HepG2 (cell line): ENCODE measurements around the gene AP2S1. TPM values are rescaled to one million over a fixed set of nuclear protein-coding genes. Genes with fewer than 3 reads are reported as not detected.

Experiments used
- ATAC-seq: fragments of 200-7000 bp; cut with Tn5 transposase; 3 replicates; pipeline ENCODE4 v1.9.1; 2020; ENCODE audit warnings: mild to moderate bottlenecking, moderate library complexity
- BruUV-seq: library from RNA; stranded (reverse); fragments of 400-500 nt; replicated peaks from 2 replicates; lab custom pipeline; 2021; lab: Mats Ljungman, UMichigan
- CTCF ChIA-PET: fragments of 300-600 bp; formaldehyde crosslinking; extraction: SDS; loops from one replicate; lab custom pipeline; 2021; ENCODE audit warnings: low total read pairs, inconsistent platforms, low intra/inter-chr PET ratio; lab: Yijun Ruan, JAX
- POLR2A ChIA-PET: fragments of 350-600 bp; sonication (Branson Sonifier 250); formaldehyde crosslinking; loops from one replicate; lab custom pipeline; 2020; ENCODE audit warnings: antibody characterized with exemption, inconsistent platforms; lab: Yijun Ruan, JAX
- DNase-seq: peaks from one replicate; pipeline ENCODE4 v3.0.0-alpha.2; 2015; ENCODE audit warnings: low spot score
- FAIRE-seq: peaks from 3 replicates; lab custom pipeline; 2011; peaks lifted over from hg19 to GRCh38; lab: Jason Lieb, UNC
- H2AFZ ChIP-seq: one replicate; pipeline ENCODE4 v1.6.1; 2011; ENCODE audit warnings: low read length, inconsistent platforms
- H3K27ac ChIP-seq: fragments of 300-600 bp; 3 replicates; pipeline ENCODE4 v1.8.0; 2011; ENCODE audit warnings: mixed run types, mild to moderate bottlenecking, mixed read lengths, low read length, inconsistent platforms; ENCODE audit not compliant: insufficient read depth; ENCODE audit errors: extremely low read length
- H3K27me3 ChIP-seq, 2 experiments: fragments of 200-600 bp in 1 of 2; 2 replicates in 1 of 2; 3 replicates in 1 of 2; pipeline versions ENCODE4 v1.6.0 to v1.8.0; 2011; ENCODE audit warnings: low read length in 2 of 2, mild to moderate bottlenecking in 2 of 2, moderate library complexity in 2 of 2, inconsistent platforms in 1 of 2; ENCODE audit not compliant: insufficient read depth in 2 of 2, control insufficient read depth in 1 of 2
- H3K36me3 ChIP-seq, 2 experiments: fragments of 200-600 bp in 1 of 2; replicated peaks in 1 of 2; 2 replicates in 1 of 2; 3 replicates in 1 of 2; pipeline versions ENCODE4 v1.5.1 to v1.8.0; 2011; ENCODE audit warnings: low read length in 2 of 2, inconsistent platforms in 1 of 2; ENCODE audit not compliant: insufficient read depth in 2 of 2, control insufficient read depth in 1 of 2
- H3K4me1 ChIP-seq: 2 replicates; pipeline ENCODE4 v1.5.1; 2012; ENCODE audit warnings: low read length, inconsistent platforms; ENCODE audit not compliant: insufficient read depth
- H3K4me2 ChIP-seq: 2 replicates; pipeline ENCODE4 v1.6.0; 2011; ENCODE audit warnings: low read depth, low read length, inconsistent platforms
- H3K4me3 ChIP-seq, 3 experiments: fragments of 200-600 bp in 1 of 3; sonication (generic), shearing (Covaris generic) in 1 of 3; replicated peaks in 1 of 3; 2 replicates each; pipeline ENCODE4 v1.5.1; 2011 to 2016; ENCODE audit warnings: low read length in 3 of 3, inconsistent platforms in 2 of 3, low read depth in 2 of 3, mild to moderate bottlenecking in 2 of 3, control low read depth in 1 of 3, mixed read lengths in 1 of 3; ENCODE audit not compliant: insufficient read depth in 1 of 3
- H3K79me2 ChIP-seq: one replicate; pipeline ENCODE4 v1.6.1; 2011; ENCODE audit warnings: low read length, inconsistent platforms; ENCODE audit not compliant: insufficient read depth
- H3K9ac ChIP-seq: 2 replicates; pipeline ENCODE4 v1.6.0; 2011; ENCODE audit warnings: mild to moderate bottlenecking, low read depth, low read length, inconsistent platforms; ENCODE audit not compliant: insufficient read depth
- H3K9me3 ChIP-seq: 2 replicates; pipeline ENCODE4 v1.5.1; 2012; ENCODE audit warnings: mild to moderate bottlenecking, low read length
- H4K20me1 ChIP-seq: 2 replicates; pipeline ENCODE4 v1.6.0; 2011; ENCODE audit warnings: inconsistent platforms, mild to moderate bottlenecking, low read length, moderate library complexity; ENCODE audit not compliant: insufficient read depth
- GABPA ChIP-seq, 2 experiments: IDR thresholded peaks; 2 replicates each; pipeline ENCODE4 v1.6.1; 2011 to 2016; ENCODE audit warnings: low read depth in 2 of 2, low read length in 1 of 2, missing biosample characterization in 1 of 2, missing genetic modification characterization in 1 of 2
- KDM2A ChIP-seq: sonication (generic); formaldehyde crosslinking; IDR thresholded peaks from 2 replicates; pipeline ENCODE4 v1.4.0; 2020; ENCODE audit warnings: low read depth, missing genetic modification reagents, borderline replicate concordance
- MIER3 ChIP-seq: IDR thresholded peaks from 2 replicates; pipeline ENCODE4 v1.6.1; 2016; ENCODE audit warnings: missing compliant biosample characterization, borderline replicate concordance
- NFYB ChIP-seq: sonication (generic); formaldehyde crosslinking; IDR thresholded peaks from 2 replicates; pipeline ENCODE4 v1.4.0; 2020; ENCODE audit warnings: missing genetic modification reagents
- RXRA ChIP-seq: sonication (generic); formaldehyde crosslinking; IDR thresholded peaks from 2 replicates; pipeline ENCODE4 v1.5.1; 2020; ENCODE audit warnings: missing genetic modification reagents
- SNRNP70 ChIP-seq: fragments of 200-400 bp; formaldehyde crosslinking; IDR thresholded peaks from 2 replicates; pipeline ENCODE4 v1.6.1; 2017; ENCODE audit warnings: mild to moderate bottlenecking, low read depth, low read length, moderate library complexity
- SPEN ChIP-seq: sonication (generic); formaldehyde crosslinking; IDR thresholded peaks from 2 replicates; pipeline ENCODE4 v1.5.1; 2020; ENCODE audit warnings: low read depth, mild to moderate bottlenecking, missing genetic modification reagents
- TOPORS ChIP-seq: sonication (generic); formaldehyde crosslinking; IDR thresholded peaks from 2 replicates; pipeline ENCODE4 v1.8.0; 2023; ENCODE audit warnings: mild to moderate bottlenecking, missing genetic modification reagents
- ZHX1 ChIP-seq: sonication (generic); formaldehyde crosslinking; IDR thresholded peaks from 2 replicates; pipeline ENCODE4 v1.8.1; 2022; ENCODE audit warnings: low read depth, mild to moderate bottlenecking, missing genetic modification reagents
- ZNF552 ChIP-seq: sonication (generic); formaldehyde crosslinking; IDR thresholded peaks from 2 replicates; pipeline ENCODE4 v1.9.0; 2022; ENCODE audit warnings: missing genetic modification reagents, mild to moderate bottlenecking, borderline replicate concordance
- ZNF670 ChIP-seq: sonication (generic); formaldehyde crosslinking; IDR thresholded peaks from 2 replicates; pipeline ENCODE4 v1.8.0; 2022; ENCODE audit warnings: mild to moderate bottlenecking, missing genetic modification reagents, borderline replicate concordance
- ZNF746 ChIP-seq: sonication (generic); formaldehyde crosslinking; IDR thresholded peaks from 2 replicates; pipeline ENCODE4 v1.8.0; 2022; ENCODE audit warnings: mild to moderate bottlenecking, missing genetic modification reagents
- ZNF768 ChIP-seq: sonication (generic); formaldehyde crosslinking; IDR thresholded peaks from 2 replicates; pipeline ENCODE4 v1.4.0; 2020; ENCODE audit warnings: missing genetic modification reagents
- ZSCAN25 ChIP-seq: sonication (generic); formaldehyde crosslinking; IDR thresholded peaks from 2 replicates; pipeline ENCODE4 v1.8.0; 2022; ENCODE audit warnings: mild to moderate bottlenecking, missing genetic modification reagents
- WGBS: methylation state at CpG from one replicate; pipeline ENCODE4 v1.1.6; 2017; ENCODE audit warnings: low lambda C conversion rate; 5-methylcytosine and 5-hydroxymethylcytosine counted together
- in situ Hi-C: cut with HindIII; loops from 2 replicates; pipeline ENCODE4 v1.10.0; 2017; ENCODE audit warnings: low pct_unique_long_range_greater_than_20kb; ENCODE audit not compliant: extremely low pct_ligation_motif_present
- intact Hi-C: fragments of 100-400 bp; cut with micrococcal nuclease; formaldehyde crosslinking; loops from one replicate; pipeline ENCODE4 v1.10.0; 2022; ENCODE audit not compliant: unreplicated experiment
- polyA plus RNA-seq, 8 experiments: library from polyadenylated mRNA; depleted of rRNA in 3 of 8; stranded (reverse) in 7 of 8; unstranded in 1 of 8; fragments of >200 nt; fragmentation: Illumina TruSeq in 4 of 8; extraction: Trizol in 4 of 8; gene quantifications; 2 replicates each; pipeline versions ENCODE4 v1.2.1 to v1.2.3, GENCODE V29; 2011 to 2016; ENCODE audit warnings: low read depth in 4 of 8, missing spikeins in 1 of 8, mixed read lengths in 1 of 8; ENCODE audit not compliant: insufficient read depth in 1 of 8
- total RNA-seq, 5 experiments: library from RNA; depleted of rRNA; stranded (reverse); fragments of >200 nt; fragmentation: Illumina TruSeq; extraction: Trizol; gene quantifications; 2 replicates each; pipeline ENCODE4 v1.2.3, GENCODE V29; 2016; ENCODE audit warnings: low read depth in 1 of 5
- TF ChIP-seq, protein P1 (sequence below): sonication (generic); formaldehyde crosslinking; IDR thresholded peaks from 2 replicates; pipeline ENCODE4 v1.4.0; 2020; ENCODE audit warnings: mild to moderate bottlenecking, missing genetic modification reagents
- TF ChIP-seq, protein P2 (sequence below): sonication (generic); formaldehyde crosslinking; IDR thresholded peaks from 2 replicates; pipeline ENCODE4 v1.8.1; 2023; ENCODE audit warnings: mild to moderate bottlenecking, missing genetic modification reagents

Gene AP2S1
- total and polyA plus RNA-seq, 2 of the 13 experiments (the other 11 are each of a cell fraction or from before 2014, with no cell fraction given), result 45.2 to 86.1 TPM

DNA sequence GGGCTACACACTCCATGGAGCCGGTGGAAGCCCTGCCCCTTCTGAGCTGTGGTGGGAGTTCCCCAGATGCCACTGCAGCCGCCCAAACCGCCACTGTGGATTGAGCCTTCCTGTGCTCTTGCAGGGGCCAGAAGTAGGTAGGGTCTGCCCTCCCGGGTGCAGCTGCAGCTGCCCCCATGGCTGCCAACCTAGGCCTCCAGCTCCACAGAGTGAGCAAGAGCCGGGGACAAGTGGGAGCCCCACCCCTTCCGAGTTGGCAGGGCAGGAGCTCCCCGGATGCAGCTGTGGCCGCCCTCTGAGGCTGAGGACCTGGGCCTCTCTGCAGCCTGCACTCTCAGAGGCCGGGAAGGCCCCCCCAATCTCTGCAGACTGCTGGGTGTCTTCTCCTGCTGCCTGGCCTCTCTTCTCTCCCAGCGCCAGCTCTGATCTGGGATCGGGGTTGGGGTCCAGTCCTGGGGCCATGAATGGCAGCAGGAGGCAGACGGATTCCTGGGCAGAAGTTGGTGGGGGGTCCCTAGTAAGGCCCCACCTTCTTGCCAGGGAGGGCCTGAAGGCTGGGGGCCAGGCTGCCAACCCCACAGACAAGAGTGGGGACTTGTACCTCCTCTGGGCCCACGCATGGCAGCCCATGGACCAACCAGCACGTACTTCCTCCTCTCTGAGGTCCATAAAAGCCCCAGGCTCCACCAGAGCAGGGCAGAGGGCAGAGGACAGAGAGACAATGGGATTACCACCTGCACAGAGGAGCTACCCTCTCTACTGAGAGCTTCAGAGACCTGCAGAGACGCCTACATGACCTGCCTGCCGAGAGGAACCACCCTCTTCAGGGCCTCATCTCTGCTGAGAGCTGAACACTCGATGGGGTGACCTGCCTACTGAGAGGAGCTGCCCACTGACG is 28.9 kb downstream of the AP2S1 start:
- Histone ChIP-seq H3K36me3 (no peaks in the 10 kb centered on the region), H3K27ac (peak overlapping the region; percentile 48), H2AFZ (peak overlapping the region; percentile 84), H4K20me1 (no peaks in the 10 kb centered on the region), H3K9me3 (no peaks in the 10 kb centered on the region), H3K4me3 (peak overlapping the region; percentile 52 to 72 (median 55)), H3K9ac (peak overlapping the region; percentile 68), H3K4me2 (peak overlapping the region; percentile 95), H3K79me2 (no peaks in the 10 kb centered on the region), H3K4me1 (peaks cover 41% of the 10 kb centered on the region), H3K27me3 (peaks cover 0 to 2% of the 10 kb centered on the region in 2 experiments; a peak in 1 of 5 replicates)
- no peak for DNase-seq
- CTCF ChIA-PET, result no interaction called here
- in situ Hi-C loops, result no loop called here
- intact Hi-C loops, result no loop called here
- BruUV-seq, result no TSS peak
- no peak for FAIRE-seq
- POLR2A ChIA-PET, result interaction anchor here (0.6 to 4.0 kb wide), 15 partner anchors 9 to 198 kb away, joined by 3 to 66 read pairs (median 4); partner anchors contain the start of genes NPAS1 and SLC1A5
- ATAC-seq, result peak; percentile 85
- 0% methylated on average over 6 of the region's 18 CpGs for WGBS
- TF ChIP-seq ZHX1, result no peak
- TF ChIP-seq, protein P1, sequence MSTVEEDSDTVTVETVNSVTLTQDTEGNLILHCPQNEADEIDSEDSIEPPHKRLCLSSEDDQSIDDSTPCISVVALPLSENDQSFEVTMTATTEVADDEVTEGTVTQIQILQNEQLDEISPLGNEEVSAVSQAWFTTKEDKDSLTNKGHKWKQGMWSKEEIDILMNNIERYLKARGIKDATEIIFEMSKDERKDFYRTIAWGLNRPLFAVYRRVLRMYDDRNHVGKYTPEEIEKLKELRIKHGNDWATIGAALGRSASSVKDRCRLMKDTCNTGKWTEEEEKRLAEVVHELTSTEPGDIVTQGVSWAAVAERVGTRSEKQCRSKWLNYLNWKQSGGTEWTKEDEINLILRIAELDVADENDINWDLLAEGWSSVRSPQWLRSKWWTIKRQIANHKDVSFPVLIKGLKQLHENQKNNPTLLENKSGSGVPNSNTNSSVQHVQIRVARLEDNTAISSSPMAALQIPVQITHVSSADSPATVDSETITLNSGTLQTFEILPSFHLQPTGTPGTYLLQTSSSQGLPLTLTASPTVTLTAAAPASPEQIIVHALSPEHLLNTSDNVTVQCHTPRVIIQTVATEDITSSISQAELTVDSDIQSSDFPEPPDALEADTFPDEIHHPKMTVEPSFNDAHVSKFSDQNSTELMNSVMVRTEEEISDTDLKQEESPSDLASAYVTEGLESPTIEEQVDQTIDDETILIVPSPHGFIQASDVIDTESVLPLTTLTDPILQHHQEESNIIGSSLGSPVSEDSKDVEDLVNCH, result no peak
- TF ChIP-seq RXRA (CRISPR knock-in tag), result peak; percentile 26; the same call in 1 of the 2 replicates
- TF ChIP-seq KDM2A, result peak; percentile 33; the same call in 1 of the 2 replicates
- TF ChIP-seq TOPORS (CRISPR knock-in tag), result 0 out of 2 replicates have a peak, but pooled peaks have one; percentile 18
- 0 out of 2 replicates have a peak, but pooled peaks have one; percentile 61 for TF ChIP-seq ZSCAN25 (CRISPR knock-in tag)
- peak; percentile 2; the same call in 1 of the 2 replicates for TF ChIP-seq SPEN (CRISPR knock-in tag)
- no peak for TF ChIP-seq SNRNP70
- TF ChIP-seq ZNF552 (CRISPR knock-in tag), result no peak
- peak; percentile 43; the same call in 1 of the 2 replicates for TF ChIP-seq MIER3 (CRISPR knock-in tag)
- no peak; the same call in 1 of the 2 replicates for TF ChIP-seq NFYB (CRISPR knock-in tag)
- TF ChIP-seq ZNF746 (CRISPR knock-in tag), result no peak
- TF ChIP-seq, protein P2, sequence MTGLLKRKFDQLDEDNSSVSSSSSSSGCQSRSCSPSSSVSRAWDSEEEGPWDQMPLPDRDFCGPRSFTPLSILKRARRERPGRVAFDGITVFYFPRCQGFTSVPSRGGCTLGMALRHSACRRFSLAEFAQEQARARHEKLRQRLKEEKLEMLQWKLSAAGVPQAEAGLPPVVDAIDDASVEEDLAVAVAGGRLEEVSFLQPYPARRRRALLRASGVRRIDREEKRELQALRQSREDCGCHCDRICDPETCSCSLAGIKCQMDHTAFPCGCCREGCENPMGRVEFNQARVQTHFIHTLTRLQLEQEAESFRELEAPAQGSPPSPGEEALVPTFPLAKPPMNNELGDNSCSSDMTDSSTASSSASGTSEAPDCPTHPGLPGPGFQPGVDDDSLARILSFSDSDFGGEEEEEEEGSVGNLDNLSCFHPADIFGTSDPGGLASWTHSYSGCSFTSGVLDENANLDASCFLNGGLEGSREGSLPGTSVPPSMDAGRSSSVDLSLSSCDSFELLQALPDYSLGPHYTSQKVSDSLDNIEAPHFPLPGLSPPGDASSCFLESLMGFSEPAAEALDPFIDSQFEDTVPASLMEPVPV, result peak; percentile 44; the same call in 1 of the 2 replicates
- TF ChIP-seq ZNF768 (CRISPR knock-in tag), result no peak; the same call in 1 of the 2 replicates
- no peak for TF ChIP-seq ZNF670 (CRISPR knock-in tag)
- no peak for TF ChIP-seq GABPA (IDR thresholded peaks at IDR 0.05; ENCODE audit: low read depth, low read length)
- 0 out of 2 replicates have a peak, but pooled peaks have one; percentile 20 for TF ChIP-seq GABPA (CRISPR knock-in tag; IDR thresholded peaks at IDR 0.05; ENCODE audit: low read depth)
